ENCODE data around the gene CLDN22. TPM values are rescaled to one million over a fixed set of nuclear protein-coding genes. Genes with fewer than 3 reads are reported as not detected.

The CLDN22 gene
- polyA plus RNA-seq, 1 of the 3 experiments (the other 2 are of a cell fraction) = 0.05 TPM

DNA sequence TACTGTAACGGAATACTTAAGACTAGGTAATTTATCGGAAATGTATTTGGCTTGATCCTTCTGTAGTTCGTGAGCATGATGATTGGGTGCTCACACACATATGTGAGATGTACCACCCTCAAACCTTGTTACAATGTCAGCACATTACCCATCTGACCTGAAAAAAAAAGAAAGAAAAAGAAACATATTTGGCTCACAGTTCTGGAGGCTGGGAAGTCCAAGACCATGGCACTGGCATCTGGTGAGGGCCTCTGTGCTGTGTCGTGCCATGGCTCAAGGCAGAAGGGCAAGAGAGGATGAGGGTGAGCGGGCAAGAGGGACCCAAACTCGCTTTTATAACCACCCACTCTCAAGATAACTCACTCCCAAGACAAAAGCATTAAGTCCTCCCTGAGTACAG, 9.2 kb upstream of the CLDN22 start:
- POLR2A ChIA-PET = no interaction called here
- H3K9me2 ChIP-seq = no peaks in the 10 kb centered on the region
- no peak overlapping the region for H3K4me2 ChIP-seq
- DNase-seq = no peak
- H3K27me3 ChIP-seq (ENCODE audit: insufficient read depth) = no peaks in the 10 kb centered on the region
- peaks cover 3% of the 10 kb centered on the region for H3F3A ChIP-seq (replicated peaks; ENCODE audit: insufficient read depth)
- no peak overlapping the region for H3K4me3 ChIP-seq (ENCODE audit: low read depth in 2 of 2, low read length in 1 of 2)
- no peaks in the 10 kb centered on the region for H3K36me3 ChIP-seq (replicated peaks in 1 of 2; ENCODE audit: control insufficient read depth in 1 of 2, insufficient read depth in 2 of 2, low read length in 1 of 2)
- WGBS (ENCODE audit: low lambda C conversion rate) = 91% methylated on average over 6 of the region's 6 CpGs
- no peak overlapping the region for H3K9ac ChIP-seq
- TF ChIP-seq, protein P1, sequence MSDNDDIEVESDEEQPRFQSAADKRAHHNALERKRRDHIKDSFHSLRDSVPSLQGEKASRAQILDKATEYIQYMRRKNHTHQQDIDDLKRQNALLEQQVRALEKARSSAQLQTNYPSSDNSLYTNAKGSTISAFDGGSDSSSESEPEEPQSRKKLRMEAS (IDR thresholded peaks at IDR 0.05; ENCODE audit: low read depth) = no peak
- TF ChIP-seq SMC3 (IDR thresholded peaks at IDR 0.05; ENCODE audit: low read depth, low read length) (no peak), ZBTB33 (IDR thresholded peaks at IDR 0.05; ENCODE audit: borderline replicate concordance, low read depth) (no peak), FOSL2 (IDR thresholded peaks at IDR 0.05; ENCODE audit: borderline replicate concordance, low read depth) (no peak), RFX5 (IDR thresholded peaks at IDR 0.05; ENCODE audit: low read length) (no peak), TEAD4 (IDR thresholded peaks at IDR 0.05; ENCODE audit: borderline replicate concordance, insufficient read depth) (no peak), RXRA (IDR thresholded peaks at IDR 0.05; ENCODE audit: borderline replicate concordance, low read depth) (no peak), MEF2A (IDR thresholded peaks at IDR 0.05; ENCODE audit: borderline replicate concordance, low read depth) (no peak), NRF1 (IDR thresholded peaks at IDR 0.05; ENCODE audit: low read depth, low read length) (no peak), TCF12 (IDR thresholded peaks at IDR 0.05) (no peak), JUND (IDR thresholded peaks at IDR 0.05) (no peak), SIN3A (IDR thresholded peaks at IDR 0.05; ENCODE audit: borderline replicate concordance, low read depth, low read length) (no peak), TAF1 (IDR thresholded peaks at IDR 0.05; ENCODE audit: borderline replicate concordance, low read depth, low read length) (no peak), NFIC (IDR thresholded peaks at IDR 0.05; ENCODE audit: borderline replicate concordance) (no peak), POLR2AphosphoS5 (IDR thresholded peaks at IDR 0.05; ENCODE audit: low read depth, low read length) (no peak), REST (IDR thresholded peaks at IDR 0.05; ENCODE audit: low read depth, low read length) (no peak), ELF1 (IDR thresholded peaks at IDR 0.05) (no peak), YY1 (IDR thresholded peaks at IDR 0.05; ENCODE audit: low read depth) (no peak), RCOR1 (IDR thresholded peaks at IDR 0.05; ENCODE audit: low read length) (no peak)
- TF ChIP-seq, protein P2, sequence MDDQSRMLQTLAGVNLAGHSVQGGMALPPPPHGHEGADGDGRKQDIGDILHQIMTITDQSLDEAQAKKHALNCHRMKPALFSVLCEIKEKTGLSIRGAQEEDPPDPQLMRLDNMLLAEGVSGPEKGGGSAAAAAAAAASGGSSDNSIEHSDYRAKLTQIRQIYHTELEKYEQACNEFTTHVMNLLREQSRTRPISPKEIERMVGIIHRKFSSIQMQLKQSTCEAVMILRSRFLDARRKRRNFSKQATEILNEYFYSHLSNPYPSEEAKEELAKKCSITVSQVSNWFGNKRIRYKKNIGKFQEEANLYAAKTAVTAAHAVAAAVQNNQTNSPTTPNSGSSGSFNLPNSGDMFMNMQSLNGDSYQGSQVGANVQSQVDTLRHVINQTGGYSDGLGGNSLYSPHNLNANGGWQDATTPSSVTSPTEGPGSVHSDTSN (IDR thresholded peaks at IDR 0.05) = no peak
- H3K79me2 ChIP-seq (ENCODE audit: insufficient read depth) = no peaks in the 10 kb centered on the region
- no peak overlapping the region for H2AFZ ChIP-seq (ENCODE audit: low read depth)
- no peaks in the 10 kb centered on the region for H4K20me1 ChIP-seq (ENCODE audit: insufficient read depth)
- H3K27ac ChIP-seq (ENCODE audit: low read depth in 2 of 2, low read length in 1 of 2) = no peak overlapping the region
- H3K4me1 ChIP-seq (ENCODE audit: control insufficient read depth in 1 of 2, insufficient read depth in 2 of 2, low read depth in 1 of 2, low read length in 1 of 2) = peaks cover 0 to 5% of the 10 kb centered on the region in 2 experiments; a peak in 2 of 4 replicates
- no peaks in the 10 kb centered on the region for H3K9me3 ChIP-seq
- CTCF ChIA-PET = no interaction called here
